Measurements from ENCODE around the gene NAALADL1. TPM values are rescaled to one million over a fixed set of nuclear protein-coding genes. Genes with fewer than 3 reads are reported as not detected.
A peak's percentile ranks its signal among the peaks of the same experiment; 100 is the strongest.

NAALADL1 gene
- total RNA-seq, 1 donor from 2014 or later = not detected

DNA sequence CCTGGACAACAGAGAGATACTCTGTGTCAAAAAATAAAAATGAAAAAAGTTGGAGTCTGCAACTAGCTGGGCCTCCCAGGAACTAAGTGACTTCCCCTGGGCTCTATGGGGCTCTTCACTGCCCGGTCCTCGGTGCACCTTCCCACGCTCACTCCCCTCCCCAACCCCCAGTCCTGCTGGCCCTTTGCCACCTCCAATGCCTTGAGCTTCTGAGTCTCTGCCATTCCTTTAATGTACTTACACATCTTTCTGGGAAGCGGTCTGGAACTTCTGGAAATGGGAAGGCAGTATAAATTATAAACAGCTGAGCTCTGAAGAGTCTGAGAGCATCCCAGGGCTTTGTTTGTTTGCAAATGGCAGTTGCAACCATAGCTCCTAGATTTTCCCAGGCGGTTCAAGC lies 55.6 kb downstream of the NAALADL1 start:
- no peak overlapping the region for H3K4me3 Mint-ChIP-seq (ENCODE audit: unreplicated experiment)
- no peaks in the 10 kb centered on the region for H3K36me3 Mint-ChIP-seq (ENCODE audit: low read depth, unreplicated experiment)
- H3K9me3 Mint-ChIP-seq (ENCODE audit: unreplicated experiment) = no peaks in the 10 kb centered on the region
- H3K4me1 Mint-ChIP-seq (ENCODE audit: unreplicated experiment) = no peaks in the 10 kb centered on the region
- no peak for TF ChIP-seq CTCF (IDR thresholded peaks at IDR 0.05; ENCODE audit: unreplicated experiment)
- peaks cover 8% of the 10 kb centered on the region for H3K27me3 Mint-ChIP-seq (ENCODE audit: unreplicated experiment)
- H3K27ac Mint-ChIP-seq (ENCODE audit: unreplicated experiment) = no peak overlapping the region
- DNase-seq (ENCODE audit: low spot score) = no peak

DNA sequence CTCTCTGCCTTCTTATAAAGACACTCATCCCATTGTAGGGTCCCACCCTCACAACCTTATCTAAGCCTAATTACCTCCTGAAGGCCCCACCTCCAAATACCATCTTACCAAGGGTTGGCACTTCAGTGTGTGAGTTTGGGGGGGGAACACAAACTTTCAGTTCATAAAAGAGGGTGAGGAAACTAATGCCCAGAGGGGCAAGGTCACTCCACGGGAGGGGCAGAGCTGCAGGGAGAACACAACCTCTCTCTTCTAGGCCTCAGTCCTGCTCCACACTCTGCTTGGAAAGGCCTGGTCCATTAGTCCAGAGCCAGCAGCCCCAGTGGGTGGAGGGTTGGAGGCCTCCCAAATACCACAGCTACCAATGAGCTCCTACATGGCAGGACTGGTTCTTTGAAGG lies 58.9 kb downstream of the NAALADL1 start:
- Mint-ChIP-seq H3K9me3 (ENCODE audit: unreplicated experiment) (no peaks in the 10 kb centered on the region), H3K27me3 (ENCODE audit: unreplicated experiment) (peaks cover 2% of the 10 kb centered on the region), H3K4me3 (ENCODE audit: unreplicated experiment) (no peak overlapping the region), H3K27ac (ENCODE audit: unreplicated experiment) (no peak overlapping the region), H3K4me1 (ENCODE audit: unreplicated experiment) (peaks cover 4% of the 10 kb centered on the region), H3K36me3 (ENCODE audit: low read depth, unreplicated experiment) (no peaks in the 10 kb centered on the region)
- DNase-seq (ENCODE audit: low spot score) = no peak
- TF ChIP-seq CTCF (IDR thresholded peaks at IDR 0.05; ENCODE audit: unreplicated experiment) = no peak

GRCh38 chr11:64998690-64999431 lies 59.5 kb downstream of the NAALADL1 start:
- Mint-ChIP-seq H3K4me1 (ENCODE audit: unreplicated experiment) (peaks cover 4% of the 10 kb centered on the region), H3K4me3 (ENCODE audit: unreplicated experiment) (no peak overlapping the region), H3K27ac (ENCODE audit: unreplicated experiment) (no peak overlapping the region), H3K9me3 (ENCODE audit: unreplicated experiment) (no peaks in the 10 kb centered on the region), H3K36me3 (ENCODE audit: low read depth, unreplicated experiment) (no peaks in the 10 kb centered on the region), H3K27me3 (ENCODE audit: unreplicated experiment) (peaks cover 4% of the 10 kb centered on the region)
- no peak for DNase-seq (ENCODE audit: low spot score)
- no peak for TF ChIP-seq CTCF (IDR thresholded peaks at IDR 0.05; ENCODE audit: unreplicated experiment)

GRCh38 chr11:64998141-64998540 lies 60.2 kb downstream of the NAALADL1 start:
- TF ChIP-seq CTCF (IDR thresholded peaks at IDR 0.05; ENCODE audit: unreplicated experiment) = no peak
- no peak overlapping the region for H3K27ac Mint-ChIP-seq (ENCODE audit: unreplicated experiment)
- no peak for DNase-seq (ENCODE audit: low spot score)

GRCh38 chr11:64996710-64997380 lies 61.5 kb downstream of the NAALADL1 start, which contains the start of gene BATF2:
Gene BATF2, minus strand, starts transcription at chr11:64996971. Its CDS starts 57 bp downstream, at chr11:64996914.
- H3K9me3 Mint-ChIP-seq (ENCODE audit: unreplicated experiment) = no peaks in the 10 kb centered on the region
- TF ChIP-seq CTCF (IDR thresholded peaks at IDR 0.05; ENCODE audit: unreplicated experiment) = no peak
- peaks cover 4% of the 10 kb centered on the region for H3K4me1 Mint-ChIP-seq (ENCODE audit: unreplicated experiment)
- no peak within 1 kb of the TSS for H3K27ac Mint-ChIP-seq (ENCODE audit: unreplicated experiment)
- H3K4me3 Mint-ChIP-seq (ENCODE audit: unreplicated experiment) = no peak within 1 kb of the TSS
- no peaks in the 10 kb centered on the region for H3K36me3 Mint-ChIP-seq (ENCODE audit: low read depth, unreplicated experiment)
- H3K27me3 Mint-ChIP-seq (ENCODE audit: unreplicated experiment) = peaks cover 4% of the 10 kb centered on the region
- peak; percentile 59 for DNase-seq (ENCODE audit: low spot score)

More at GRCh38 chr11:64998141-64998540, 60.2 kb downstream of the NAALADL1 start:
- no peaks in the 10 kb centered on the region for H3K9me3 Mint-ChIP-seq (ENCODE audit: unreplicated experiment)
- peaks cover 4% of the 10 kb centered on the region for H3K27me3 Mint-ChIP-seq (ENCODE audit: unreplicated experiment)
- peaks cover 4% of the 10 kb centered on the region for H3K4me1 Mint-ChIP-seq (ENCODE audit: unreplicated experiment)
- H3K36me3 Mint-ChIP-seq (ENCODE audit: low read depth, unreplicated experiment) = no peaks in the 10 kb centered on the region
- peak overlapping the region; percentile 0 for H3K4me3 Mint-ChIP-seq (ENCODE audit: unreplicated experiment)

All from endothelial cell (in vitro differentiated cells).